DMS114 treated with DMSO at 0.1 percent for 48 hours (cell line): Measurements from ENCODE around the gene PDZD7.
A peak's percentile ranks its signal among the peaks of the same experiment; 100 is the strongest.
"Not testable (repeated sequence)": the region's sequence is repeated elsewhere in the genome, so short reads cannot be mapped to it uniquely, and the experiment has no call there.

Experiments
- DNase-seq: peaks from one replicate; lab custom pipeline; 2025; ENCODE audit not compliant: unreplicated experiment; lab: John Stamatoyannopoulos, UW

Gene PDZD7

GRCh38 chr10:101041252-101041761 is 10.4 kb upstream of the PDZD7 start:
- peak; percentile 73 for DNase-seq

GRCh38 chr10:101040851-101041250 is 9.9 kb upstream of the PDZD7 start:
- no peak for DNase-seq

DNA sequence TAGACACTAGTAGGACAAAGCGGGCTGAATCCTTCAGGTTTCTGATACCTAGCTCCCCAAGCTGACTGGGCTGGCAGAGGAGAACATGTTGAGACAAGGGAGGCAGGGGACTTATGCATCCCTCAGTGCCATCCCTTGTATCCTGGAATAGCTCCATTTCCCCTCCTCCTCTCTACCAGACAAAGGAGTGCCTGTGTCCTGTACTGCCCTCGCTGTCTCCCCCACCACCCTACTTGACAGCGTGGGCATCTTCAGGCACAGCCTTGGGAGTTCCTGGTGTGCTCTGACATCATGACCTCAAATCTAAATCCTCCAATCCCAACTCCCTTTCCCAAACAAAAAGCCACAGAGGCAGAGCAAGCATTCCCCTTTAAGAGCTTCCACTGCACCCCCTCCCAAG is 9.1 kb upstream of the PDZD7 start:
- no peak for DNase-seq

DNA sequence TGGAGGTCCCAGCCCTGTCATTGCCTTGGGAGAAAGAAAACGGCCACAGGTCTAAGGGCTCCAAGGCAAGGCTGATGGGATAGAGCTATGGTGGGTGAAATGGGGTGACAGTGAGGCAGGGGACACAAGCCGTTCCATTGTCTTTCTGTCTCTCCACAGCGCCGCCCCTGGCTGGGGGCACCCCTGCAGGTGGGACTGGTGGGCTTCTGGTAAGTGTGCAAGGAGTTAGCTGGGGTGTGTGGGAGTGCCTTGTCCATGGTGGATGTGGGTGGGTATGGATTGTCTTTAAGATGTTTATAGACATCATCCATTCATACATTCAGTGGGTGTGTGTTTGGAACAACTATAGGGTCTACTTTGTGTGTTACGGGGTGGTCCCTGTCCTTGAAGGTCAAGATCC is 7.6 kb upstream of the PDZD7 start:
- DNase-seq: no peak

GRCh38 chr10:101036726-101037125 is 5.8 kb upstream of the PDZD7 start:
- DNase-seq: no peak

DNA sequence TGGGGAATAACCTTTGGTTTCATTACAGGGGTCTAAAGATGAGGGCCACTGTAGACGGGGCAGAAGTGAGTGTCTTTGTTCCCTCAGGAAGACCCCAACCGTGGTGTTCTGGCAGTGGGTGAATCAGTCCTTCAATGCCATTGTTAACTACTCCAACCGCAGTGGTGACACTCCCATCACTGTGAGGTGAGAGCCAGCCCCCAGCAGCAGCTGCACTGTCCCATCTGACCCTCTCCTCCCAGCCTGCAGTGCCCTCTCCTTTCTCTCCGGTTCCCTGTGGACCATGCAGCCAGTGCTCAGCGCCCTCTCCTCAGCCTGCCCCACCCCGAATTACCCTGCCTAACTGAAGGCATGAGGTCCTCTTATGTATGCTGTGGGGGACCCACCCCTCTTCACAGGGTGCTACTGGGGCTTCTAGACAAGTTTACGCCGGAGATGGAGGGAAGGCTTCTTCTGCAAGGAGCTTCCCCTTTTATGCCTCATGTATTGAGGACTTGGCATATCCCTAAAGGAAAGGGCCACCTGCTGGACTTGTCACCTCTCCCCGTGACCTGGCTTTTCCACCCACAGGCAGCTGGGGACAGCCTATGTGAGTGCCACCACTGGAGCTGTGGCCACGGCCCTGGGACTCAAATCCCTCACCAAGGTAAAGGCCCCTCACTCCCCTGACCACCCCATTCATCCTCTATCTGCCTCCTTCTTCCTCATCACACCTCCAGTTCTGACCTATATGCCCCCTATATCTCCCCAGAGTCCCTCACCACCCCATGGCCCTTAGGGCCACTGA is 5.2 kb upstream of the PDZD7 start:
- DNase-seq: no peak

GRCh38 chr10:101035314-101035713 is 4.4 kb upstream of the PDZD7 start:
- no peak for DNase-seq

DNA sequence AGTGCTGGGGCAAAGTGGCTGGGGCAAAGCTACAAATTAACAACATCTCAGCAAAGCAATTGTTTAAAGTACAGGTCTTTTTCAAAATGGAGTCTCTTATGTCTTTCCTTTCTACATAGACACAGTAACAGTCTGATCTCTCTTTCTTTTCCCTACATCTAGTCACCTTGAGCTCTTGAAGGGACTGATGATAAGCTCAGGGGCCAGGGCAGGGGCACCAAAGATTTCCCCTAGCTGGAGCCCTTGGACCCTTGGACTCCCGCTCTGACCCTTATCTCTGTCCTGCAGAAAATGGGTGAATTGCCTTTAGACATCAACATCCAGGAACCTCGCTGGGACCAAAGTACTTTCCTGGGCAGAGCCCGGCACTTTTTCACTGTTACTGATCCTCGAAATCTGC is 3.5 kb upstream of the PDZD7 start:
- not testable (repeated sequence) for DNase-seq

DNA sequence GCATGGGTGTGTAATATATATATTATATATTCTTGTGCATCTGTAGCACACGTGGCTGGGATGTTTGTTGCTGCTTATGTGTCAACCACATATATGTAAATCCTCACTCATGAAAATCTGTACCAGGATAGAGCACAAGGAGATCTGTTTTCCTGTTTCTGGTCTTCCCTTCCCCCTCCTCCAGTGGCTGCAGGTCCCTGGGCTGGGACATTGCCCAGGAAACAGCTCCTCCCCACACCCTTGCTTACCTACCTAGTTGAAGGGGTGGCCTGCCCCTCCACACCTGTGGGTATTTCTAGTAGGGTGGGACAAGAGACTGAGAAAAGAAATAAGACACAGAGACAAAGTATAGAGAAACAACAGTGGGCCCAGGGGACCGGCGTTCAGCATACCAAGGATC is 2.3 kb upstream of the PDZD7 start:
- no peak for DNase-seq

DNA sequence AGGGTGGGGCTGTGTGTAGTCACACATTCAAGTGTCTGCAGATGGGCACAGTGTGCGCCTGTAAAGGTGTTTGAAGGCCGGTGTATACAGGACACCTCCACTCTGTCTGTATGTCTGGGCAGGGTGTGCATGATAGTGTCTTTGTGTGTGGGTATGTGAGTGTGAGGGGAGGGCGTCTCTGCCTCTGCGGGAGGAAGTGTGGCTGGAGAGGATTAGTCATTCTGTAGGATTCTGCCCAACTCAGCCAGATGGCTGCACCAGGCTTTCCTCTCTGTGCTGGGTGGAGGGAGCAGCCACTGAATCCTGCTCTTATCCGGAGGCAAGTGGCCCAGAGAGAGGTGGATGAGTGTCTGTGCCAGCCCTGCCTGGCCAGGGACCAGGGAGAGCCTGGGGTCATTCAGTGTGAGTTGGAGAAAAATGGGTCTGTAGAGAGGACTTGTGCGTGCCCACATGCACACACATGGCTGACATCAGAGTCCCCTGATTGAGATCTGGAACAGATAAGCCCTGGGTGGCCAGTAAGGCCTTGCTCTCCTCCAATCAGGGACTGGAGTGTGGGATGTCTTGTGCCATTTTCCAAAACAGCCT is 1.8 kb upstream of the PDZD7 start:
- DNase-seq: no peak

GRCh38 chr10:101031796-101032636 is 1.1 kb upstream of the PDZD7 start:
- DNase-seq: peak; percentile 44

GRCh38 chr10:101030496-101031127 is 317 bp downstream of the PDZD7 start:
- no peak for DNase-seq

DNA sequence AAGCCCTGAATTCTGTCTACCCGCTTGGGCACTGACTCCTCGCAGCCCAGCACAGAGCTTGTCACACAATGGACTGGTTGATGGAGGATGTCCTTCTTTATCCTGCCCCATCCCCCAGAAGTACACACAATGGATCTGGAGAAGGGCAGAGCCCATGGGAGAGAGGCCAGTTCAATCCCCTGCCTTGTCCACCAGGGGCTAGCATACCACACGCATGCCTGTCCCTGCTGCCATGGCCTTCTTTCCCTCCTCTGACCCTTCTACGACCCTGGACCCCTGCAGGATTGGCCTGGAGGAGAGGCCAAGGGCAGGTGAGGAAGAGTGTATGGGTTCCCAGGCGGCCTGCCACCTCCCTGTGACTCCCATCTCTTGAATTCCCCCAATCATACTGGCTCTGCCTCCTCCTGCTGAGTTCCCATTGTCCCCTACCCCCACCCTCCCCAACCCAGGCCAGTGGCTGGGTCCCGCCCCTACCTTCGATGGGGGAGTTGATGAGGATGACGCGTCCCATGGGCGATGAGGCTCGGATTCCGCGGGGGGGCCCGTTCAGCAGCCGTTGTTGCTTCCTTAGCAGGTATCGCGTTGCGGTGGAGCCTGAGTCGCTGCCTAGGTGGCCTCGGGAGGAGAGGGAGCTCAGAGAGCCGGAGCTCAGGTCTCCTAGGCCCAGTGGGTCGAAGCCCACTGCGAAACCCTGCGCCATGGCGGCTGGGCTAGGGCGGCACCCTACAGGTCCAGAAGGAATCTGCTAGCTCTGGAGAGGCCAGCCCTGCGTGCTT is 1.2 kb downstream of the PDZD7 start:
- no peak for DNase-seq

- no peak for DNase-seq
Observed at GRCh38 chr10:101028446-101029337, 2.2 kb downstream of the PDZD7 start.

DNA sequence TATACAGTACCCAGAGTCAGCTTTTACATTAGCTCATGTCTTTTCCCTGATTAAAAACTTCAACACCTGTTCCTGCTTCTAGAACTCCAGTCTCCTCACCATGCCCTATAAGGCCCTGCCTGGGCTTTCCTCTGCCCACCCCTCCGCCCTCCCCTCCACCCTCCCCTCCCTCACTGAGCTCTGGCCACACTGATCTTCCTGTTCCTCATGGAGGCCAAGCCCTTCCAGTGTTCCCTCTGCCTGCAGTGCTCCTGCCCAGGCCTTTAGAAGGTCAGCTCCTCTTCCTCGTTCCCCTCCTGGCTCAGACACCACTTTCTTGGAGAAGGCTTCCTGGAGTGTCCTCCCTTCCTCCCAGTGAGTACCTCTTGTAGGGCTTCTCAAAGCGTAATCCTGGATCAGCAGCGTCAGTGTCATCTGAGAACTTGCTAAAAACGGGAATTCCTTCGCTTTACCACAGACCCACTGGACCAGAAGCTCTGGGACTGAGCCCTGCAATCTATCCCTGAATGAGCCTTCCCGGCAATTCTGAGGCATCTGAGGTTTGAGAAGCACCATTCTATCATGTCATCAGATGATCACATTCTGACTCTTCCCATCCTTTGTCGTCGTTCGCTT is 3.7 kb downstream of the PDZD7 start:
- no peak for DNase-seq

DNA sequence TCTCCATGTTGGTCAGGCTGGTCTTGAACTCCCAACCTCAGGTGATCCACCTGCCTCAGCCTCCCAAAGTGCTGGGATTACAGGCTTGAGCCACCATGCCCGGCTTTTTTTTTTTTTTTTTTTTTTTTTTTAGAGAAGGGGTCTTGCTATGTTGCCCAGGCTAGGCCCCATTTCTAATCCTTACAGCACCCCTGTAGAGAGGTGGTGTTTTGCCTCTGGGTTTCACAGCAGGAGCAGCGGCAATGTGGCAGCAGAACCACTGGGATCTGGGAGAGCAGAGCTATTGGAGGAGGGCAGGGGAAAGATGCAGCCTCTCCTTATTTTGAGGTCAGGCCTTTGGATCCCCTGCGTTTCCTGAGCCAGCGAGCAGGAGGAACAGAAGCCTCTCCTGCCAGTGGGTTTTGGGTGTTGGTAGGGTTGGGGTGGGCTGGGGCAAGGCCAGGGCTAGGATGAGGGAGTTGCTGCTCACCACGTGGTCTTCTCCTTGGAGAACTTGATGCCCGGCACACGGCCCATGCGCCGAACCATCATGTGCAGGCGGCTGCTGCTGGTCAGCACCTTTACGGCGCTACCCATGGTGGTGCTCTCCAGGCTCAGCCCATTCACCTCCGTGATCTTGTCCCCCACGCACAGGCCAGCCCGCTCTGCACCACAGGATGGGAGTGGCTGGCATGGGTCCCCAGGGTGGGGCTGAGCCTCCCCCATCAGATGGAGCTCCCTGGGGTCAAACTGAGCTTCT is 7.8 kb downstream of the PDZD7 start:
- no peak for DNase-seq

- no peak for DNase-seq
Observed at GRCh38 chr10:101021692-101022251, 9.2 kb downstream of the PDZD7 start.

GRCh38 chr10:101021239-101021638 is 9.7 kb downstream of the PDZD7 start:
- DNase-seq: no peak
